SK-N-SH (cell line): ENCODE results near the gene BTBD9. TPM values are rescaled to one million over a fixed set of nuclear protein-coding genes. Genes with fewer than 3 reads are reported as not detected.

Experiments
- CTCF ChIA-PET: fragments of 300-600, 350-600 bp; formaldehyde crosslinking; extraction: SDS; loops from one replicate; lab custom pipeline; 2021; lab: Yijun Ruan, JAX
- POLR2A ChIA-PET: fragments of 350-600 bp; sonication (Branson Sonifier 250); formaldehyde crosslinking; extraction: SDS; loops from one replicate; lab custom pipeline; 2020; ENCODE audit warnings: antibody characterized with exemption, inconsistent platforms; lab: Yijun Ruan, JAX
- DNase-seq: peaks from one replicate; pipeline ENCODE4 v3.0.0; 2012
- H2AFZ ChIP-seq: fragments of 200-600 bp; sonication (generic); 2 replicates; pipeline ENCODE4 v1.8.1; 2016; ENCODE audit warnings: antibody characterized with exemption, mild to moderate bottlenecking, low read depth
- H3F3A ChIP-seq: fragments of 200-600 bp; sonication (generic); replicated peaks from 2 replicates; pipeline ENCODE3; 2016; ENCODE audit warnings: antibody characterized with exemption, mild to moderate bottlenecking; ENCODE audit not compliant: insufficient read depth
- H3K27ac ChIP-seq, 2 experiments: fragments of 200-500 bp in 1 of 2; fragments of 200-600 bp in 1 of 2; sonication (Bioruptor generic) in 1 of 2; sonication (generic), shearing (Covaris generic) in 1 of 2; 2 replicates each; pipeline versions ENCODE4 v1.5.1 to v1.6.1; 2014 to 2016; ENCODE audit warnings: low read depth in 2 of 2, inconsistent platforms in 1 of 2, low read length in 1 of 2, mild to moderate bottlenecking in 1 of 2, mixed read lengths in 1 of 2
- H3K27me3 ChIP-seq: fragments of 200-600 bp; sonication (generic), shearing (Covaris generic); 2 replicates; pipeline ENCODE4 v1.6.1; 2016; ENCODE audit warnings: mixed run types; ENCODE audit not compliant: insufficient read depth
- H3K36me3 ChIP-seq, 2 experiments: fragments of 200-500 bp in 1 of 2; fragments of 200-600 bp in 1 of 2; sonication (Bioruptor generic) in 1 of 2; sonication (generic) in 1 of 2; replicated peaks in 1 of 2; 2 replicates each; pipeline versions ENCODE3 to v1.5.1; 2014 to 2016; ENCODE audit warnings: low read length in 1 of 2, mild to moderate bottlenecking in 1 of 2; ENCODE audit not compliant: insufficient read depth in 2 of 2, control insufficient read depth in 1 of 2
- H3K4me1 ChIP-seq, 2 experiments: fragments of 200-500 bp in 1 of 2; fragments of 200-600 bp in 1 of 2; sonication (Bioruptor generic) in 1 of 2; sonication (generic), shearing (Covaris generic) in 1 of 2; 2 replicates each; pipeline versions ENCODE4 v1.5.1 to v1.6.1; 2014 to 2016; ENCODE audit warnings: low read depth in 1 of 2, low read length in 1 of 2, mixed run types in 1 of 2; ENCODE audit not compliant: insufficient read depth in 2 of 2, control insufficient read depth in 1 of 2
- H3K4me2 ChIP-seq: fragments of 200-600 bp; sonication (generic), shearing (Covaris generic); 2 replicates; pipeline ENCODE4 v1.6.1; 2017; ENCODE audit warnings: mixed run types
- H3K4me3 ChIP-seq, 2 experiments: fragments of 200-500 bp in 1 of 2; fragments of 200-600 bp in 1 of 2; sonication (Bioruptor generic) in 1 of 2; sonication (generic), shearing (Covaris generic) in 1 of 2; 2 replicates each; pipeline versions ENCODE4 v1.5.1 to v1.8.1; 2014 to 2016; ENCODE audit warnings: low read depth in 2 of 2, inconsistent platforms in 1 of 2, low read length in 1 of 2, mild to moderate bottlenecking in 1 of 2, mixed read lengths in 1 of 2, moderate library complexity in 1 of 2
- H3K79me2 ChIP-seq: fragments of 200-600 bp; sonication (generic); 2 replicates; pipeline ENCODE4 v1.8.1; 2017; ENCODE audit warnings: mild to moderate bottlenecking; ENCODE audit not compliant: insufficient read depth
- H3K9ac ChIP-seq: fragments of 200-600 bp; sonication (generic); 2 replicates; pipeline ENCODE4 v1.6.1; 2017; ENCODE audit warnings: mixed run types
- H3K9me2 ChIP-seq: fragments of 200-600 bp; sonication (generic); 2 replicates; pipeline ENCODE4 v1.6.1; 2017; ENCODE audit warnings: mixed run types
- H3K9me3 ChIP-seq: fragments of 200-600 bp; sonication (generic); 2 replicates; pipeline ENCODE4 v1.6.1; 2017; ENCODE audit warnings: mixed run types, mild to moderate bottlenecking, moderate library complexity
- H4K20me1 ChIP-seq: fragments of 200-600 bp; sonication (generic); 2 replicates; pipeline ENCODE4 v1.6.1; 2017; ENCODE audit warnings: mild to moderate bottlenecking, mixed run types; ENCODE audit not compliant: insufficient read depth
- EP300 ChIP-seq, 2 experiments: IDR thresholded peaks; 2 replicates each; pipeline versions ENCODE4 v1.4.0 to v1.6.1; 2012; ENCODE audit warnings: borderline replicate concordance in 1 of 2, low read depth in 1 of 2, low read length in 1 of 2
- GATA2 ChIP-seq: sonication (generic); formaldehyde crosslinking; IDR thresholded peaks from 2 replicates; pipeline ENCODE4 v1.5.0; 2020; ENCODE audit warnings: mild to moderate bottlenecking, missing genetic modification reagents
- JUND ChIP-seq: IDR thresholded peaks from 2 replicates; pipeline ENCODE4 v1.4.0; 2012
- MEF2A ChIP-seq: IDR thresholded peaks from 2 replicates; pipeline ENCODE4 v1.4.0; 2012; ENCODE audit warnings: low read depth, borderline replicate concordance
- NFIC ChIP-seq: IDR thresholded peaks from 2 replicates; pipeline ENCODE4 v1.4.0; 2012; ENCODE audit warnings: borderline replicate concordance
- NRF1 ChIP-seq: IDR thresholded peaks from 2 replicates; pipeline ENCODE4 v1.6.1; 2012; ENCODE audit warnings: low read depth, mild to moderate bottlenecking, low read length
- POLR2AphosphoS5 ChIP-seq: IDR thresholded peaks from 2 replicates; pipeline ENCODE4 v1.6.1; 2012; ENCODE audit warnings: low read depth, low read length
- RAD21 ChIP-seq: IDR thresholded peaks from 2 replicates; pipeline ENCODE4 v1.6.1; 2012; ENCODE audit warnings: mild to moderate bottlenecking, low read length
- RCOR1 ChIP-seq: fragments of 150-350 bp; IDR thresholded peaks from 2 replicates; pipeline ENCODE4 v1.6.1; 2017; ENCODE audit warnings: antibody characterized with exemption, low read length
- TCF12 ChIP-seq: IDR thresholded peaks from 2 replicates; pipeline ENCODE4 v1.4.0; 2012
- WGBS: methylation state at CpG from one replicate; pipeline ENCODE4 v1.1.6; 2017; ENCODE audit warnings: low lambda C conversion rate; 5-methylcytosine and 5-hydroxymethylcytosine counted together
- polyA plus RNA-seq, 3 experiments: library from polyadenylated mRNA; depleted of rRNA; stranded (reverse); fragments of >200 nt; gene quantifications; 2 replicates each; pipeline ENCODE4 v1.2.3, GENCODE V29; 2012
- TF ChIP-seq, protein P1 (sequence below): IDR thresholded peaks from 2 replicates; pipeline ENCODE4 v1.4.0; 2012; ENCODE audit warnings: low read depth
- TF ChIP-seq, protein P2 (sequence below): IDR thresholded peaks from 2 replicates; pipeline ENCODE4 v1.4.0; 2012; ENCODE audit warnings: low read depth, borderline replicate concordance
- TF ChIP-seq, protein P3 (sequence below): fragments of 200-600 bp; sonication (generic); IDR thresholded peaks from 2 replicates; pipeline ENCODE4 v1.6.1; 2017; ENCODE audit warnings: antibody characterized with exemption, mild to moderate bottlenecking, moderate library complexity
- TF ChIP-seq, protein P4 (sequence below): fragments of 150-350 bp; IDR thresholded peaks from 2 replicates; pipeline ENCODE4 v1.6.1; 2017; ENCODE audit warnings: antibody characterized with exemption, low read length, low read depth, borderline replicate concordance
- TF ChIP-seq, protein P5 (sequence below): IDR thresholded peaks from 2 replicates; pipeline ENCODE4 v1.4.0; 2012; ENCODE audit warnings: low read depth, borderline replicate concordance

Gene BTBD9
- polyA plus RNA-seq, 1 of the 3 experiments (the other 2 are of a cell fraction) = 2.2 TPM

DNA sequence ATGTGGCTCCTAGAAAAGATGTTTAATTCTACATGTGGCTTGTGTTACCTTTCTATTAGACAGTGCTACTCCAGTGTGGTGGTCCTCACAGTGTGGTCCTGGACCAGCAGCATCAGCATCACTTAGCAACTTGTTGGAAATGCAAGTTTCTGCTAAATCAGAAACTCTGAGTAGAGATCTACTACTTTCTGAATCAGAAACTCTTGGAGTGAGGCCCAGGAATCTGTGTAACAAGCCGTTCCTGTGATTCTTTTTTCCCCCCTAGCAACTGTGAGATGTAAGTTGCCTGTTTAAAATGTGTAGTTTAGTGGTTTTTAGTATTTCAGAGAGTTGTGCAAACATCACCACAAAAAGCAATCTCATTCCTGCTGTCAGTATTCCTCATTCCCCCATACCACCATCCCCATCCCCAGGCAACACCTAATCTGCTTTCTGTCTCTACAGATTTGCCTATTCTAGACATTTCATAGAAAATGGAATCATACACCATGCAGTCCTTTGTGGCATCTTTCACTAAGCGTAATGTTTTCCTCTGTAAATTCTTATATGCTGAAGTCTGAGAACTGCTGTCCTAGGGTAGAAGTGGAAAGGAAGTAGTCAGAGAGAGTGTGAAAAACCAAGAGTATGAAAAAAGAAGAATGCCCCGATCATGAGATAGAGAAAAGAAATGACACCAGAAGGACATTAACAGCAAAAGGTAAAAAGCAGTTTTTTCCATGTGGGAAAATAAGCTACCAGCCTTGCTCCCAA, 18.9 kb upstream of the BTBD9 start:
- H3K9ac ChIP-seq = no peak overlapping the region
- no peaks in the 10 kb centered on the region for H4K20me1 ChIP-seq
- H3K4me1 ChIP-seq = no peaks in the 10 kb centered on the region
- H3K79me2 ChIP-seq = no peaks in the 10 kb centered on the region
- DNase-seq = no peak
- no peak overlapping the region for H3K4me3 ChIP-seq
- H3K27ac ChIP-seq = no peak overlapping the region
- no peak for TF ChIP-seq EP300 (IDR thresholded peaks at IDR 0.05; ENCODE audit: borderline replicate concordance in 1 of 2, low read depth in 1 of 2, low read length in 1 of 2)
- no peak for TF ChIP-seq NRF1
- TF ChIP-seq, protein P1, sequence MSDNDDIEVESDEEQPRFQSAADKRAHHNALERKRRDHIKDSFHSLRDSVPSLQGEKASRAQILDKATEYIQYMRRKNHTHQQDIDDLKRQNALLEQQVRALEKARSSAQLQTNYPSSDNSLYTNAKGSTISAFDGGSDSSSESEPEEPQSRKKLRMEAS = no peak
- TF ChIP-seq RAD21 = no peak
- TF ChIP-seq, protein P2, sequence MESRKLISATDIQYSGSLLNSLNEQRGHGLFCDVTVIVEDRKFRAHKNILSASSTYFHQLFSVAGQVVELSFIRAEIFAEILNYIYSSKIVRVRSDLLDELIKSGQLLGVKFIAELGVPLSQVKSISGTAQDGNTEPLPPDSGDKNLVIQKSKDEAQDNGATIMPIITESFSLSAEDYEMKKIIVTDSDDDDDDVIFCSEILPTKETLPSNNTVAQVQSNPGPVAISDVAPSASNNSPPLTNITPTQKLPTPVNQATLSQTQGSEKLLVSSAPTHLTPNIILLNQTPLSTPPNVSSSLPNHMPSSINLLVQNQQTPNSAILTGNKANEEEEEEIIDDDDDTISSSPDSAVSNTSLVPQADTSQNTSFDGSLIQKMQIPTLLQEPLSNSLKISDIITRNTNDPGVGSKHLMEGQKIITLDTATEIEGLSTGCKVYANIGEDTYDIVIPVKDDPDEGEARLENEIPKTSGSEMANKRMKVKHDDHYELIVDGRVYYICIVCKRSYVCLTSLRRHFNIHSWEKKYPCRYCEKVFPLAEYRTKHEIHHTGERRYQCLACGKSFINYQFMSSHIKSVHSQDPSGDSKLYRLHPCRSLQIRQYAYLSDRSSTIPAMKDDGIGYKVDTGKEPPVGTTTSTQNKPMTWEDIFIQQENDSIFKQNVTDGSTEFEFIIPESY = no peak
- no peak for TF ChIP-seq NFIC
- H3K9me3 ChIP-seq = no peaks in the 10 kb centered on the region
- no peaks in the 10 kb centered on the region for H3F3A ChIP-seq
- no peak overlapping the region for H2AFZ ChIP-seq
- WGBS = 94% methylated on average over 3 of the region's 3 CpGs
- no peaks in the 10 kb centered on the region for H3K27me3 ChIP-seq
- peaks cover 0 to 5% of the 10 kb centered on the region in 2 experiments for H3K36me3 ChIP-seq
- no peak overlapping the region for H3K4me2 ChIP-seq
- POLR2A ChIA-PET = no interaction called here
- CTCF ChIA-PET = no interaction called here
- no peaks in the 10 kb centered on the region for H3K9me2 ChIP-seq

DNA sequence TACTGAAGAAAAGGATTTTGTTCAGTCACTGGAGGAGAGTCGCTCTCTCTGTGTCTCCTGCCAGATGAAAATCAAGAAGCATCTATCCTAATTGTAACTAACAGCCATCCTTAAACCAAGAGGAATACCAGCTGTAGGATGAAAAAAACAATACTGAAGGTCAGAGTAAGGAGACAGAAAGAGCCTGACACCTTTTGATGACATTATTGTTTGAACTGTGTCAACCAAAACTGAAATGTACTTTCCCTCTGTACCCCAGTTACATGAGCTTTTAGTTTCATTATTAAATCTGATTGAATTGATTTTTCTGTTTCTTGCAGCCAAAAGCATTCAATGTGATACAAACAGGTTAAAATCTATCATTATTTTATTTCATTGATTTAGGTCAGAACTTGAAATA, 17.2 kb upstream of the BTBD9 start:
- no peak overlapping the region for H3K4me3 ChIP-seq
- H3K36me3 ChIP-seq = peaks cover 0 to 5% of the 10 kb centered on the region in 2 experiments
- H2AFZ ChIP-seq = no peak overlapping the region
- WGBS = 100% methylated on average over 1 of the region's 1 CpG
- H3K79me2 ChIP-seq = no peaks in the 10 kb centered on the region
- TF ChIP-seq JUND = no peak
- H3K27me3 ChIP-seq = no peaks in the 10 kb centered on the region
- DNase-seq = no peak
- H3K4me1 ChIP-seq = no peaks in the 10 kb centered on the region
- no peaks in the 10 kb centered on the region for H4K20me1 ChIP-seq
- H3K9ac ChIP-seq = no peak overlapping the region
- ChIA-PET POLR2A (no interaction called here), CTCF (interaction anchor here (1.0 kb wide), 1 partner anchor 19 kb away, joined by 3 read pairs; no protein-coding TSS in a partner anchor)
- peaks cover 4% of the 10 kb centered on the region for H3F3A ChIP-seq
- H3K9me3 ChIP-seq = no peaks in the 10 kb centered on the region
- no peaks in the 10 kb centered on the region for H3K9me2 ChIP-seq
- no peak overlapping the region for H3K27ac ChIP-seq
- no peak overlapping the region for H3K4me2 ChIP-seq

DNA sequence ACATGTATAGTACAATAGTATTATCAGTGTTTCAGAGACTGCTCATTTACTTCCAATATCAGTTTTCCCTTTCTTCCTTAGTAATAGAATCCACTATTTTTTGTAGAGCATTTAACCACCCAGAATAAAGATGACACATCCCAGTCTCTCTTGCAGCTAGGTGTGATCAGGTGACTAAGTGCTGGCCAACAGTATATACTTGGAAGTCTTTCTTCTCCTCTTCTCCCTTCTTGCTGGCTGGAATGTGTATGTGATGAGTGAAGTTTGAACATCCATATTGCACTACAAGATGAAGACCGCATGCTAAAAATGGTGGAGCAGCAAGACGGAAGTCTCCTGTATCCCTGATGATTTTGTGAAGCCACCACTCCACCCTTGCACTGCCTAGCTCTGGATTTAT, 14.5 kb upstream of the BTBD9 start:
- H3K9me3 ChIP-seq = no peaks in the 10 kb centered on the region
- no peak for DNase-seq
- H3K27me3 ChIP-seq = no peaks in the 10 kb centered on the region
- H3K4me1 ChIP-seq = no peaks in the 10 kb centered on the region
- H3K9me2 ChIP-seq = no peaks in the 10 kb centered on the region
- H3K36me3 ChIP-seq = peaks cover 0 to 5% of the 10 kb centered on the region in 2 experiments
- H3K4me3 ChIP-seq = no peak overlapping the region
- no peaks in the 10 kb centered on the region for H3K79me2 ChIP-seq
- POLR2A ChIA-PET = no interaction called here
- no peaks in the 10 kb centered on the region for H4K20me1 ChIP-seq
- peaks cover 4% of the 10 kb centered on the region for H3F3A ChIP-seq
- no peak overlapping the region for H3K27ac ChIP-seq
- CTCF ChIA-PET = no interaction called here
- no peak overlapping the region for H3K9ac ChIP-seq
- no peak overlapping the region for H2AFZ ChIP-seq
- H3K4me2 ChIP-seq = no peak overlapping the region
- 97% methylated on average over 2 of the region's 2 CpGs for WGBS
- TF ChIP-seq TCF12 (no peak), NRF1 (no peak), POLR2AphosphoS5 (no peak), RCOR1 (no peak), GATA2 (CRISPR knock-in tag) (no peak), MEF2A (no peak)
- TF ChIP-seq, protein P1 = no peak
- TF ChIP-seq, protein P3, sequence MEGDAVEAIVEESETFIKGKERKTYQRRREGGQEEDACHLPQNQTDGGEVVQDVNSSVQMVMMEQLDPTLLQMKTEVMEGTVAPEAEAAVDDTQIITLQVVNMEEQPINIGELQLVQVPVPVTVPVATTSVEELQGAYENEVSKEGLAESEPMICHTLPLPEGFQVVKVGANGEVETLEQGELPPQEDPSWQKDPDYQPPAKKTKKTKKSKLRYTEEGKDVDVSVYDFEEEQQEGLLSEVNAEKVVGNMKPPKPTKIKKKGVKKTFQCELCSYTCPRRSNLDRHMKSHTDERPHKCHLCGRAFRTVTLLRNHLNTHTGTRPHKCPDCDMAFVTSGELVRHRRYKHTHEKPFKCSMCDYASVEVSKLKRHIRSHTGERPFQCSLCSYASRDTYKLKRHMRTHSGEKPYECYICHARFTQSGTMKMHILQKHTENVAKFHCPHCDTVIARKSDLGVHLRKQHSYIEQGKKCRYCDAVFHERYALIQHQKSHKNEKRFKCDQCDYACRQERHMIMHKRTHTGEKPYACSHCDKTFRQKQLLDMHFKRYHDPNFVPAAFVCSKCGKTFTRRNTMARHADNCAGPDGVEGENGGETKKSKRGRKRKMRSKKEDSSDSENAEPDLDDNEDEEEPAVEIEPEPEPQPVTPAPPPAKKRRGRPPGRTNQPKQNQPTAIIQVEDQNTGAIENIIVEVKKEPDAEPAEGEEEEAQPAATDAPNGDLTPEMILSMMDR = no peak
- TF ChIP-seq, protein P4, sequence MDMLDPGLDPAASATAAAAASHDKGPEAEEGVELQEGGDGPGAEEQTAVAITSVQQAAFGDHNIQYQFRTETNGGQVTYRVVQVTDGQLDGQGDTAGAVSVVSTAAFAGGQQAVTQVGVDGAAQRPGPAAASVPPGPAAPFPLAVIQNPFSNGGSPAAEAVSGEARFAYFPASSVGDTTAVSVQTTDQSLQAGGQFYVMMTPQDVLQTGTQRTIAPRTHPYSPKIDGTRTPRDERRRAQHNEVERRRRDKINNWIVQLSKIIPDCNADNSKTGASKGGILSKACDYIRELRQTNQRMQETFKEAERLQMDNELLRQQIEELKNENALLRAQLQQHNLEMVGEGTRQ = no peak
- TF ChIP-seq, protein P5, sequence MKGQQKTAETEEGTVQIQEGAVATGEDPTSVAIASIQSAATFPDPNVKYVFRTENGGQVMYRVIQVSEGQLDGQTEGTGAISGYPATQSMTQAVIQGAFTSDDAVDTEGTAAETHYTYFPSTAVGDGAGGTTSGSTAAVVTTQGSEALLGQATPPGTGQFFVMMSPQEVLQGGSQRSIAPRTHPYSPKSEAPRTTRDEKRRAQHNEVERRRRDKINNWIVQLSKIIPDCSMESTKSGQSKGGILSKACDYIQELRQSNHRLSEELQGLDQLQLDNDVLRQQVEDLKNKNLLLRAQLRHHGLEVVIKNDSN = no peak
